ENCODE data around the gene ADCK2. TPM values are rescaled to one million over a fixed set of nuclear protein-coding genes. Genes with fewer than 3 reads are reported as not detected.
"Not testable (repeated sequence)": the region's sequence is repeated elsewhere in the genome, so short reads cannot be mapped to it uniquely, and the experiment has no call there.

ADCK2 gene
- 11.8 TPM for total RNA-seq (ENCODE audit: insufficient read depth, low replicate concordance)

- DNase-seq (ENCODE audit: low spot score): peak; percentile 51
These were observed at the start of gene ADCK2 for GRCh38 chr7:140672382-140673062. Gene ADCK2, plus strand, starts transcription at chr7:140672945. Its CDS starts 386 bp downstream, at chr7:140673331.

- DNase-seq (ENCODE audit: low spot score): peak; percentile 64
These were observed 48.8 kb upstream of the ADCK2 start for GRCh38 chr7:140623980-140624379.

GRCh38 chr7:140624392-140625191 is 48.2 kb upstream of the ADCK2 start:
- DNase-seq (ENCODE audit: low spot score): peak; percentile 68

- not testable (repeated sequence) for DNase-seq (ENCODE audit: low spot score)
These were observed 47.6 kb upstream of the ADCK2 start for GRCh38 chr7:140625192-140625558.

GRCh38 chr7:140625908-140626868 is 46.6 kb upstream of the ADCK2 start:
- DNase-seq (ENCODE audit: low spot score): peak; percentile 99

GRCh38 chr7:140631021-140631420 is 41.7 kb upstream of the ADCK2 start:
- DNase-seq (ENCODE audit: low spot score): no peak

- peak; percentile 59 for DNase-seq (ENCODE audit: low spot score)
These were observed 41.1 kb upstream of the ADCK2 start for GRCh38 chr7:140631602-140632001.

GRCh38 chr7:140635345-140635744 is 37.4 kb upstream of the ADCK2 start:
- no peak for DNase-seq (ENCODE audit: low spot score)

- DNase-seq (ENCODE audit: low spot score): no peak
These were observed 36.9 kb upstream of the ADCK2 start for GRCh38 chr7:140635816-140636215.

- no peak for DNase-seq (ENCODE audit: low spot score)
These were observed 35.3 kb upstream of the ADCK2 start for GRCh38 chr7:140637400-140637799.

GRCh38 chr7:140638173-140638791 is 34.5 kb upstream of the ADCK2 start:
- DNase-seq (ENCODE audit: low spot score): peak; percentile 66

- peak; percentile 80 for DNase-seq (ENCODE audit: low spot score)
These were observed 33.2 kb upstream of the ADCK2 start for GRCh38 chr7:140639366-140640053.

GRCh38 chr7:140640060-140640637 is 32.6 kb upstream of the ADCK2 start:
- DNase-seq (ENCODE audit: low spot score): peak; percentile 59

GRCh38 chr7:140640727-140641523 is 31.8 kb upstream of the ADCK2 start, which contains the start of gene DENND2A:
Gene DENND2A, minus strand, starts transcription at chr7:140640813. Its CDS starts 38,416 bp downstream, at chr7:140602397.
- DNase-seq (ENCODE audit: low spot score): peak; percentile 85

GRCh38 chr7:140641524-140642195 is 31.1 kb upstream of the ADCK2 start:
- peak; percentile 92 for DNase-seq (ENCODE audit: low spot score)

- no peak for DNase-seq (ENCODE audit: low spot score)
These were observed 29.3 kb upstream of the ADCK2 start for GRCh38 chr7:140643416-140643815.

GRCh38 chr7:140644761-140645160 is 28.0 kb upstream of the ADCK2 start:
- DNase-seq (ENCODE audit: low spot score): not testable (repeated sequence)

GRCh38 chr7:140645166-140645900 is 27.4 kb upstream of the ADCK2 start:
- no peak for DNase-seq (ENCODE audit: low spot score)

Data from umbilical cord (tissue), 2 donors.